ENCODE results near the gene CAV2. TPM values are rescaled to one million over a fixed set of nuclear protein-coding genes. Genes with fewer than 3 reads are reported as not detected.

CAV2 gene
- total RNA-seq, 1 experiment from 2014 or later = 260 TPM

DNA sequence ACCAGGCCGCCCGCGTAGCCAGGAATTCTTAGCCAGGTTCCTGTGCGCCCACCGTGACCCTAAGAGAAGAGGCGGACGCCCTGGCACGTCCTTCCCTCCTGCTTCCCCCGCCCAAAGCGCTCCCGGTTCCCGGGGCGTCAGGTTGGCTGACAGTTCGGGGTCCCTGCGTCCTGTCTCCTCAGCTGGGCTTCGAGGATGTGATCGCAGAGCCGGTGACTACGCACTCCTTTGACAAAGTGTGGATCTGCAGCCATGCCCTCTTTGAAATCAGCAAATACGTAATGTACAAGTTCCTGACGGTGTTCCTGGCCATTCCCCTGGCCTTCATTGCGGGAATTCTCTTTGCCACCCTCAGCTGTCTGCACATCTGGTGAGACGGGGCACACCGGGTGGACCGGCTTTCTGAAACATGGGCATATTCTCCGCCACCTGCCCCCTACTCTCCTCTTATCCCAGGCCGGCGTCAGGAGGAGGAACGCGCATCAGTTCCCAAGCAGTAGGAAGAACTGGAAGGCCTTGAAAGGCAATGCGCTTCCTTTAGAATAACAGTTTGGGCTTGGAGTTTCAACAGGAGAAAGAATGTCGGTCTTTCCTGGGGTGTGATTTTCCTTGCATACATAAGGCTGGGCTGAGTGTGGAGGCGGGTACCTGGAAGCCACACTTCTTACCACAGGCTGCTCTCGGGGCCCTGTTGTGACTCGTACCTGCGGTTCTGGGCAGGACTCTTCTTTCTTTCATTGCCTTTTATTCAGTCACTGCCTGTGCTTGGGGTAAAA is 728 bp downstream of the CAV2 start:
- intact Hi-C loops (cut with micrococcal nuclease; ENCODE audit: unreplicated experiment) = loop anchor here (1.0 kb wide), 2 partner anchors 24 to 145 kb away; no protein-coding TSS in a partner anchor
- peaks cover 29% of the 10 kb centered on the region for H3F3A ChIP-seq (ENCODE audit: insufficient read depth, low read depth)
- H3K79me2 ChIP-seq (ENCODE audit: low read depth) = peaks cover 37% of the 10 kb centered on the region
- no peaks in the 10 kb centered on the region for H4K20me1 ChIP-seq (ENCODE audit: insufficient read depth)
- BruUV-seq (replicated peaks) = TSS peak; percentile 3
- no peaks in the 10 kb centered on the region for H3K27me3 ChIP-seq (ENCODE audit: insufficient read depth, low read depth)
- DNase-seq = peak; percentile 48 to 56
- no peak for TF ChIP-seq EZH2 (IDR thresholded peaks at IDR 0.05; ENCODE audit: low read depth)
- no peak for TF ChIP-seq CTCF (conservative IDR thresholded peaks at IDR 0.05)
- peak overlapping the region; percentile 81 for H3K27ac ChIP-seq
- H2AFZ ChIP-seq = peak overlapping the region; percentile 81
- H3K4me1 ChIP-seq (replicated peaks; ENCODE audit: insufficient read depth) = peaks cover 34% of the 10 kb centered on the region
- H3K9me2 ChIP-seq (ENCODE audit: insufficient read depth) = no peaks in the 10 kb centered on the region
- peak overlapping the region; percentile 94 for H3K4me2 ChIP-seq
- peak overlapping the region; percentile 89 for H3K4me3 ChIP-seq
- H3K36me3 ChIP-seq (ENCODE audit: low read depth) = peaks cover 7% of the 10 kb centered on the region; the same call in 1 of the 2 replicates
- ChIA-PET CTCF (interaction anchor here (1.4 kb wide), 1 partner anchor 26 kb away, joined by 5 read pairs; no protein-coding TSS in a partner anchor), POLR2A (ENCODE audit: unreplicated experiment) (interaction anchor here (0.6 to 1.1 kb wide), 6 partner anchors 30 to 355 kb away, joined by 4 to 17 read pairs (median 6); no protein-coding TSS in a partner anchor)
- no peaks in the 10 kb centered on the region for H3K9me3 ChIP-seq (ENCODE audit: insufficient read depth, low read depth)

GRCh38 chr7:116501425-116502167 is 2.1 kb downstream of the CAV2 start:
- H2AFZ ChIP-seq = no peak overlapping the region
- ChIA-PET CTCF (interaction anchor here (0.6 to 0.7 kb wide), 2 partner anchors 13 to 25 kb away, joined by 4 read pairs; no protein-coding TSS in a partner anchor), POLR2A (ENCODE audit: unreplicated experiment) (interaction anchor here (0.5 to 1.1 kb wide), 7 partner anchors 9 to 324 kb away, joined by 3 to 9 read pairs (median 3); no protein-coding TSS in a partner anchor)
- H3K4me1 ChIP-seq (replicated peaks; ENCODE audit: insufficient read depth) = peaks cover 22% of the 10 kb centered on the region
- peak overlapping the region; percentile 89 for H3K4me3 ChIP-seq
- TF ChIP-seq EZH2 (IDR thresholded peaks at IDR 0.05; ENCODE audit: low read depth) = no peak
- TF ChIP-seq CTCF (conservative IDR thresholded peaks at IDR 0.05) = no peak
- H3K27ac ChIP-seq = peak overlapping the region; percentile 81; the same call in 1 of the 2 replicates
- BruUV-seq (replicated peaks) = no TSS peak
- H3K27me3 ChIP-seq (ENCODE audit: insufficient read depth, low read depth) = no peaks in the 10 kb centered on the region
- intact Hi-C loops (cut with micrococcal nuclease; ENCODE audit: unreplicated experiment) = loop anchor here (1.0 kb wide), 1 partner anchor 10 kb away; no protein-coding TSS in a partner anchor
- peaks cover 21% of the 10 kb centered on the region for H3F3A ChIP-seq (ENCODE audit: insufficient read depth, low read depth)
- H3K9me2 ChIP-seq (ENCODE audit: insufficient read depth) = no peaks in the 10 kb centered on the region
- H4K20me1 ChIP-seq (ENCODE audit: insufficient read depth) = no peaks in the 10 kb centered on the region
- no peaks in the 10 kb centered on the region for H3K9me3 ChIP-seq (ENCODE audit: insufficient read depth, low read depth)
- peak overlapping the region; percentile 94 for H3K4me2 ChIP-seq
- DNase-seq = no peak
- H3K36me3 ChIP-seq (ENCODE audit: low read depth) = peaks cover 14% of the 10 kb centered on the region
- peaks cover 37% of the 10 kb centered on the region for H3K79me2 ChIP-seq (ENCODE audit: low read depth)
